ENCODE results near the gene ZNF385D.

DNA sequence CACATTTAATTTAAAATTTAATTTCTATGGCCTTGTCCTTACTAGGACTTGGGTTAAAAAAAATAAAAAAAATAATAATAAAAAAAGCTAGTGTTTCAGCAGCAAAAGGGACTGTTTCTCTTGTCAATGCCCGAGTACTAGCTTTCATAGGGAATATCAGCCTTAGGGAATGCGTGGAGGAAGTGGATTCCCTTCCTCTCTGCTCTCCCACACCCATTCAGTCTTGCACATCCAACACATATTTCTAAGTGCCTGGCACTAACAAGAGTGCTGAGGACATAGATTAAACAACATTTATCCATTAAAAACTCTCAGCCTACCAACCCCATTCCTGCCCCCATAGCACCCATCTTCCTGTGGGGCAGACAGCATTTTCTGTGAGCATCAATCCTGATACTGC is 6.2 kb downstream of the ZNF385D start:
- TF ChIP-seq, protein P1, sequence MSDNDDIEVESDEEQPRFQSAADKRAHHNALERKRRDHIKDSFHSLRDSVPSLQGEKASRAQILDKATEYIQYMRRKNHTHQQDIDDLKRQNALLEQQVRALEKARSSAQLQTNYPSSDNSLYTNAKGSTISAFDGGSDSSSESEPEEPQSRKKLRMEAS (IDR thresholded peaks at IDR 0.05; ENCODE audit: low read depth, low read length) = no peak
- TF ChIP-seq, protein P2, sequence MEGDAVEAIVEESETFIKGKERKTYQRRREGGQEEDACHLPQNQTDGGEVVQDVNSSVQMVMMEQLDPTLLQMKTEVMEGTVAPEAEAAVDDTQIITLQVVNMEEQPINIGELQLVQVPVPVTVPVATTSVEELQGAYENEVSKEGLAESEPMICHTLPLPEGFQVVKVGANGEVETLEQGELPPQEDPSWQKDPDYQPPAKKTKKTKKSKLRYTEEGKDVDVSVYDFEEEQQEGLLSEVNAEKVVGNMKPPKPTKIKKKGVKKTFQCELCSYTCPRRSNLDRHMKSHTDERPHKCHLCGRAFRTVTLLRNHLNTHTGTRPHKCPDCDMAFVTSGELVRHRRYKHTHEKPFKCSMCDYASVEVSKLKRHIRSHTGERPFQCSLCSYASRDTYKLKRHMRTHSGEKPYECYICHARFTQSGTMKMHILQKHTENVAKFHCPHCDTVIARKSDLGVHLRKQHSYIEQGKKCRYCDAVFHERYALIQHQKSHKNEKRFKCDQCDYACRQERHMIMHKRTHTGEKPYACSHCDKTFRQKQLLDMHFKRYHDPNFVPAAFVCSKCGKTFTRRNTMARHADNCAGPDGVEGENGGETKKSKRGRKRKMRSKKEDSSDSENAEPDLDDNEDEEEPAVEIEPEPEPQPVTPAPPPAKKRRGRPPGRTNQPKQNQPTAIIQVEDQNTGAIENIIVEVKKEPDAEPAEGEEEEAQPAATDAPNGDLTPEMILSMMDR (IDR thresholded peaks at IDR 0.05; ENCODE audit: low read depth, low read length) = no peak

Data from NB4 (cell line).